Esophagus mucosa (tissue), 1 donor: ENCODE results near the gene HAND1. TPM values are rescaled to one million over a fixed set of nuclear protein-coding genes. Genes with fewer than 3 reads are reported as not detected.

Experiments
- ATAC-seq: fragments of 200-7000 bp; cut with Tn5 transposase; one replicate; pipeline ENCODE4 v1.9.1; 2020
- total RNA-seq: library from RNA; stranded (reverse); gene quantifications from one replicate; pipeline ENCODE4 v1.2.4, GENCODE V29; 2023
- donor health status: DM: yes; HTN: yes; CAD: no.

Gene HAND1
- total RNA-seq, 1 donor from 2014 or later: not detected

DNA sequence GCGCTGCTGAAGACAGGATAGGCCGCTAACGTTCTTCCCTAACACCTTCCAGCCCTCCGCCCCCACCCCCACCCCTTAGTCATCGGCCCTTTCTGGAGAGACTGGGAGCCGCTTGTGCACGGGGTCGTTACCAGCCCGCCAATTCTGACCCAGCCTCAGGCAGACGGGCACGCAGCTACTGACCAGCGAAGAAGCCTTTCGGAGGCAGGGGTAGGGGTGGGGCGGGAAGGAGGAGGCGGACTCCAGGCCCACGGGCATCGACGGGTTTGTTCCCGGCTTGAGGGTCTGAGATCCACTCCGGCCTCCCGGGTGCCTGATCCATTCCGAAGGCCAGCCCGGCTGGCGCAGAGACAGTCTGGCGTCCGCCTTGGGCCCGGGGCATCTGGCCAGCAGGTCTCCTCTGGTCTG lies 729 bp upstream of the HAND1 start:
- ATAC-seq: no peak

GRCh38 chr5:154477382-154478223 lies 424 bp downstream of the HAND1 start:
- no peak for ATAC-seq

GRCh38 chr5:154476354-154477205 lies 1.4 kb downstream of the HAND1 start:
- no peak for ATAC-seq

- no peak for ATAC-seq
These were observed 2.3 kb downstream of the HAND1 start for GRCh38 chr5:154475591-154476353.

- no peak for ATAC-seq
These were observed 3.4 kb downstream of the HAND1 start for GRCh38 chr5:154474396-154475334.

- ATAC-seq: no peak
These were observed 4.3 kb downstream of the HAND1 start for GRCh38 chr5:154473581-154474283.

DNA sequence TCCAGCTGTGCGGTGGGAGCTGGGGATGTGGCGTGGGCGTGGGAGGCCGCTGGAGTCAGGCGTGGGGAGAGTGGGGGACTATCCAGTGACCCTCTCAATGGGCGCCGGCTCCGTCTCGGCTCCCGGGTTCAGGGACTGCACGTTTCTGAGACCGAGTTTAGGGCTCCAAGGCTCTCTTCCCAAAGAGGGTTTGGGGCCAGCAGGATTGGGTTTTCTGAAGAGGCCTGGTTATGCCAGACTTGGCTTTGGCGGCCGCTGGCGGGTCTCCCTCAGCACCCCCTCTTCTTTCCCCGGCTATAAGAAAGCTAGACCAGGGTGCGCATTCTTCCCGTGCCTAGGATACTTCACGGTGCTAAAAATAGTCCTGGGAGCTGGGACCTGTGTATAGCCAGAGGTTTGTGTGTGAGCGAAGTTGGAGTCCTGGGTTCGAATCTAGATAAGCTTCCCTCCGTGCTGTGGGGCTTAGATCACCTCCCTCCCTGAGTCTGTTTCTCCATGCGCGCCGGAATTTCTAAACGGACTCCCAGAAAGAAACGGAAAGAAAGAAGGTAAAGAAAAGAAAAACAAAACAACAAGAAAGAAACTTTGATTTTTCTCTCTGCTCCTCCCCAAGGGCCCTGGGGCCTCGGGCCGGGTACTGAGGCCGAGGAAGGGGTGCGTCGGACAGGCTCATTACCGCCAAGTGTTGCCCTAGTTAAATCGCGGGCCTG lies 5.0 kb downstream of the HAND1 start:
- no peak for ATAC-seq

- ATAC-seq: no peak
These were observed 6.8 kb downstream of the HAND1 start for GRCh38 chr5:154470947-154471870.

DNA sequence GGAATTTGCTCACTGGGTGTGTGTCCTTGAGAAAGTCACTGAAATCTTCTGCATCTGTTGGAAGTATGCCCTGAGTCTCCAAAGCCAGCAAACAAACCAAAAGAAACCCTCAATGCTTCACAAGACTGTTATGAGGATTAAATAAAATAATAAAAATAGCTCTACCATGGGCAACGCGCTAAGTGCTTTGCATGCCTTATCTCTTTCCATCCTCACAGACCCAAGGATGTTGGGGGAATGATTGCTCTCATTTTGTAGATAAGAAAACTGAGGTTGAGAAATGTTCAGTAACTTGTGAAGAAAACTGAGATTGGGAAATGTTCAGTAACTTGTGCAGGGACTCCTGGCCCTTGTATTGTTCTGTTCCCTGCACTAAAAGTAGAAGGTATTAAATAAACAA lies 7.9 kb downstream of the HAND1 start:
- no peak for ATAC-seq

GRCh38 chr5:154467655-154468354 lies 10.2 kb downstream of the HAND1 start:
- ATAC-seq: peak; percentile 90

DNA sequence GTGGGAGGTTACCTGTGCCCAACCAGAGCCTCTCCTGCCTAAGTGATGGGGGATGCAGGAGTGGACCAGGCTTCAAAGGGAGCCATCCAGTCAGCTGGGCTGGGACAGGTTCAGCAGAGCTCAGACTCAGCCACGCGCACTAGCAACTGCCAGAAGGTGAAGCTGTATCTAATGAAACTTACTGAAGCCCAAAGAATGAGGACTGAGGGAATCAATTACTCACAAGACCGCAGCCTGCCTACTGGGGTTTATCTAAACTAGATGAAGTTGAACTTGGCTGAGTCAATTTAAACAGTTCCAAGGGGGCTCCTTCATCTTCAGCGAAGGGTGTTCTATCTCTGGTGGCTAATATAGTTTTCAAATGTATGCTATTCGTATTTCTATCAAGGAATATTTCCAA lies 11.4 kb downstream of the HAND1 start:
- no peak for ATAC-seq

GRCh38 chr5:154466147-154466546 lies 11.9 kb downstream of the HAND1 start:
- ATAC-seq: no peak

- ATAC-seq: peak; percentile 74
These were observed 12.9 kb downstream of the HAND1 start for GRCh38 chr5:154465169-154465568.

- no peak for ATAC-seq
These were observed 13.6 kb downstream of the HAND1 start for GRCh38 chr5:154464438-154464837.

DNA sequence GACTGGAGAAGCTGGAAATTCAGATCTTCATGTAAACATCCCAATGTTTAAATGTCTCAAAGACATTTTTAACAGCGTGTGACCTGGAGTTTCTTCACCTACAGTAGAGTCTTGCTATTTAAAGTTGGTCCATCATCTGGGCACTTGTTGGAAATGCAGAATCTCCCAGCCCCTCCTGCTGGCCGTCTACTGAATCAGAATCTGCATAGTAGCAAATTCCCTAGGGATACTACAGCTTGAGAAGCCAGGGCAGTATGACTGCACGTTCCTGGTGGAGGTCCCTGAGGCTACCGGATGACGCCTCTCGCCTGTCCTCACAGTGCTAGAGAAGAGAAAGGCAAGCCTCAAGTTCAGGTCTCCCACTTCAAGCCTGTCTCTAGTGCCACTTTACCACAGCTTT lies 16.5 kb downstream of the HAND1 start:
- ATAC-seq: no peak

- ATAC-seq: no peak
These were observed 17.9 kb downstream of the HAND1 start for GRCh38 chr5:154460172-154460571.

- no peak for ATAC-seq
These were observed 19.0 kb downstream of the HAND1 start for GRCh38 chr5:154459015-154459414.

DNA sequence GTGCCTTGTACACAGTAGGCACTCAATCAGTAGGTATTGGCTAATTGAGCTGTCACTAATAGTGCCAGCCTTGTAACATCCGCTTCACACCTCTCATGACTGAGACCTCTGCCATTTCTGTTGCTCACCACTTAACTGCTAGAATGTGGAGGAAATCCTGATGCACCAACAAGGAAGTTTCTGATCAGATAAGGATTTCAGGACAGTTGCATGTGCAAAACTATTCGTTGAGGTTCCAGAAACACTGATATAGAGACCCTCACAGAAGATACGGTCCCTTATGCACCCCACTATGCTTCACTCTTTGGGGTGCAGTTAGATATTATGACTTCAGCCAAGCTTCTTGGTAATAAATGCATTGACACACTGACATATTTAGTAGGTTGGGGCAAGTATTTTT lies 21.5 kb downstream of the HAND1 start:
- no peak for ATAC-seq

- no peak for ATAC-seq
These were observed 22.4 kb downstream of the HAND1 start for GRCh38 chr5:154455585-154455984.
